H1 (cell line): ENCODE data around the gene CDON. TPM values are rescaled to one million over a fixed set of nuclear protein-coding genes. Genes with fewer than 3 reads are reported as not detected.

Source experiments
- CBX8 ChIP-seq: fragments of 300-800, 300-1000 bp; sonication (generic); IDR thresholded peaks from 2 replicates; pipeline ENCODE4 v1.7.1; 2016; ENCODE audit warnings: low read depth, low read length, borderline replicate concordance
- KDM5A ChIP-seq: fragments of 200-600 bp; IDR thresholded peaks from 2 replicates; pipeline ENCODE4 v1.7.1; 2012; ENCODE audit warnings: mild to moderate bottlenecking, low read length, inconsistent platforms, mixed read lengths
- SIN3A ChIP-seq, 2 experiments: IDR thresholded peaks in 1 of 2; conservative IDR thresholded peaks in 1 of 2; 2 replicates each; pipeline ENCODE4 v1.6.1; 2011 to 2012; ENCODE audit warnings: low read length in 2 of 2, improper control_type of control experiment in 1 of 2, low read depth in 1 of 2, mild to moderate bottlenecking in 1 of 2
- SIX5 ChIP-seq: IDR thresholded peaks from 2 replicates; pipeline ENCODE4 v1.6.1; 2011; ENCODE audit warnings: mild to moderate bottlenecking, low read depth, low read length
- SP2 ChIP-seq: IDR thresholded peaks from 2 replicates; pipeline ENCODE4 v1.6.1; 2012; ENCODE audit warnings: mild to moderate bottlenecking, low read length, inconsistent platforms
- TAF7 ChIP-seq: optimal IDR thresholded peaks from 2 replicates; pipeline ENCODE3; 2011; ENCODE audit warnings: low read depth, mild to moderate bottlenecking, inconsistent platforms, low read length, moderate library complexity, borderline replicate concordance
- polyA plus RNA-seq, 7 experiments: library from polyadenylated mRNA; depleted of rRNA in 3 of 7; stranded (reverse) in 5 of 7; unstranded in 2 of 7; fragments of >200 nt in 5 of 7; fragments of 200-250 nt in 2 of 7; gene quantifications; 1 replicate in 5 of 7; 2 replicates in 1 of 7; 4 replicates in 1 of 7; pipeline versions ENCODE4 v1.2.1 to v1.2.3, GENCODE V29; 2011 to 2013; ENCODE audit warnings: missing spikeins in 2 of 7, mixed read lengths in 2 of 7
- total RNA-seq: library from RNA; stranded (reverse); fragmentation: NEBNext Ultra II Directional; extraction: Animal tissue kit (Norgen Biotek cat#: 25700); gene quantifications from 2 replicates; pipeline ENCODE4 v1.2.1, GENCODE V29; 2021
- TF ChIP-seq, protein P1 (sequence below): fragments of 300-600 bp; sonication (generic); IDR thresholded peaks from 2 replicates; pipeline ENCODE4 v1.7.1; 2012; ENCODE audit warnings: low read length, moderate library complexity, mild to moderate bottlenecking, inconsistent platforms; ENCODE audit not compliant: insufficient replicate concordance

CDON gene
- total and polyA plus RNA-seq, 2 of the 8 experiments (the other 6 are each of a cell fraction or from before 2014, with no cell fraction given), result 11.0 to 32.5 TPM

- TF ChIP-seq, protein P1, sequence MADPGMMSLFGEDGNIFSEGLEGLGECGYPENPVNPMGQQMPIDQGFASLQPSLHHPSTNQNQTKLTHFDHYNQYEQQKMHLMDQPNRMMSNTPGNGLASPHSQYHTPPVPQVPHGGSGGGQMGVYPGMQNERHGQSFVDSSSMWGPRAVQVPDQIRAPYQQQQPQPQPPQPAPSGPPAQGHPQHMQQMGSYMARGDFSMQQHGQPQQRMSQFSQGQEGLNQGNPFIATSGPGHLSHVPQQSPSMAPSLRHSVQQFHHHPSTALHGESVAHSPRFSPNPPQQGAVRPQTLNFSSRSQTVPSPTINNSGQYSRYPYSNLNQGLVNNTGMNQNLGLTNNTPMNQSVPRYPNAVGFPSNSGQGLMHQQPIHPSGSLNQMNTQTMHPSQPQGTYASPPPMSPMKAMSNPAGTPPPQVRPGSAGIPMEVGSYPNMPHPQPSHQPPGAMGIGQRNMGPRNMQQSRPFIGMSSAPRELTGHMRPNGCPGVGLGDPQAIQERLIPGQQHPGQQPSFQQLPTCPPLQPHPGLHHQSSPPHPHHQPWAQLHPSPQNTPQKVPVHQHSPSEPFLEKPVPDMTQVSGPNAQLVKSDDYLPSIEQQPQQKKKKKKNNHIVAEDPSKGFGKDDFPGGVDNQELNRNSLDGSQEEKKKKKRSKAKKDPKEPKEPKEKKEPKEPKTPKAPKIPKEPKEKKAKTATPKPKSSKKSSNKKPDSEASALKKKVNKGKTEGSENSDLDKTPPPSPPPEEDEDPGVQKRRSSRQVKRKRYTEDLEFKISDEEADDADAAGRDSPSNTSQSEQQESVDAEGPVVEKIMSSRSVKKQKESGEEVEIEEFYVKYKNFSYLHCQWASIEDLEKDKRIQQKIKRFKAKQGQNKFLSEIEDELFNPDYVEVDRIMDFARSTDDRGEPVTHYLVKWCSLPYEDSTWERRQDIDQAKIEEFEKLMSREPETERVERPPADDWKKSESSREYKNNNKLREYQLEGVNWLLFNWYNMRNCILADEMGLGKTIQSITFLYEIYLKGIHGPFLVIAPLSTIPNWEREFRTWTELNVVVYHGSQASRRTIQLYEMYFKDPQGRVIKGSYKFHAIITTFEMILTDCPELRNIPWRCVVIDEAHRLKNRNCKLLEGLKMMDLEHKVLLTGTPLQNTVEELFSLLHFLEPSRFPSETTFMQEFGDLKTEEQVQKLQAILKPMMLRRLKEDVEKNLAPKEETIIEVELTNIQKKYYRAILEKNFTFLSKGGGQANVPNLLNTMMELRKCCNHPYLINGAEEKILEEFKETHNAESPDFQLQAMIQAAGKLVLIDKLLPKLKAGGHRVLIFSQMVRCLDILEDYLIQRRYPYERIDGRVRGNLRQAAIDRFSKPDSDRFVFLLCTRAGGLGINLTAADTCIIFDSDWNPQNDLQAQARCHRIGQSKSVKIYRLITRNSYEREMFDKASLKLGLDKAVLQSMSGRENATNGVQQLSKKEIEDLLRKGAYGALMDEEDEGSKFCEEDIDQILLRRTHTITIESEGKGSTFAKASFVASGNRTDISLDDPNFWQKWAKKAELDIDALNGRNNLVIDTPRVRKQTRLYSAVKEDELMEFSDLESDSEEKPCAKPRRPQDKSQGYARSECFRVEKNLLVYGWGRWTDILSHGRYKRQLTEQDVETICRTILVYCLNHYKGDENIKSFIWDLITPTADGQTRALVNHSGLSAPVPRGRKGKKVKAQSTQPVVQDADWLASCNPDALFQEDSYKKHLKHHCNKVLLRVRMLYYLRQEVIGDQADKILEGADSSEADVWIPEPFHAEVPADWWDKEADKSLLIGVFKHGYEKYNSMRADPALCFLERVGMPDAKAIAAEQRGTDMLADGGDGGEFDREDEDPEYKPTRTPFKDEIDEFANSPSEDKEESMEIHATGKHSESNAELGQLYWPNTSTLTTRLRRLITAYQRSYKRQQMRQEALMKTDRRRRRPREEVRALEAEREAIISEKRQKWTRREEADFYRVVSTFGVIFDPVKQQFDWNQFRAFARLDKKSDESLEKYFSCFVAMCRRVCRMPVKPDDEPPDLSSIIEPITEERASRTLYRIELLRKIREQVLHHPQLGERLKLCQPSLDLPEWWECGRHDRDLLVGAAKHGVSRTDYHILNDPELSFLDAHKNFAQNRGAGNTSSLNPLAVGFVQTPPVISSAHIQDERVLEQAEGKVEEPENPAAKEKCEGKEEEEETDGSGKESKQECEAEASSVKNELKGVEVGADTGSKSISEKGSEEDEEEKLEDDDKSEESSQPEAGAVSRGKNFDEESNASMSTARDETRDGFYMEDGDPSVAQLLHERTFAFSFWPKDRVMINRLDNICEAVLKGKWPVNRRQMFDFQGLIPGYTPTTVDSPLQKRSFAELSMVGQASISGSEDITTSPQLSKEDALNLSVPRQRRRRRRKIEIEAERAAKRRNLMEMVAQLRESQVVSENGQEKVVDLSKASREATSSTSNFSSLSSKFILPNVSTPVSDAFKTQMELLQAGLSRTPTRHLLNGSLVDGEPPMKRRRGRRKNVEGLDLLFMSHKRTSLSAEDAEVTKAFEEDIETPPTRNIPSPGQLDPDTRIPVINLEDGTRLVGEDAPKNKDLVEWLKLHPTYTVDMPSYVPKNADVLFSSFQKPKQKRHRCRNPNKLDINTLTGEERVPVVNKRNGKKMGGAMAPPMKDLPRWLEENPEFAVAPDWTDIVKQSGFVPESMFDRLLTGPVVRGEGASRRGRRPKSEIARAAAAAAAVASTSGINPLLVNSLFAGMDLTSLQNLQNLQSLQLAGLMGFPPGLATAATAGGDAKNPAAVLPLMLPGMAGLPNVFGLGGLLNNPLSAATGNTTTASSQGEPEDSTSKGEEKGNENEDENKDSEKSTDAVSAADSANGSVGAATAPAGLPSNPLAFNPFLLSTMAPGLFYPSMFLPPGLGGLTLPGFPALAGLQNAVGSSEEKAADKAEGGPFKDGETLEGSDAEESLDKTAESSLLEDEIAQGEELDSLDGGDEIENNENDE, result no peak
- no peak for TF ChIP-seq SIX5
- no peak for TF ChIP-seq KDM5A
- TF ChIP-seq SIN3A (conservative IDR thresholded peaks at IDR 0.05 in 1 of 2, IDR thresholded peaks at IDR 0.05 in 1 of 2; ENCODE audit: low read depth in 1 of 2, low read length in 2 of 2), result no peak
- TF ChIP-seq TAF7, result no peak
- no peak for TF ChIP-seq SP2
- no peak for TF ChIP-seq CBX8
Observed at GRCh38 chr11:126088999-126089398, 26.3 kb upstream of the CDON start (continued).
